ENCODE measurements around the gene WDR88.
"Not testable (repeated sequence)": the region's sequence is repeated elsewhere in the genome, so short reads cannot be mapped to it uniquely, and the experiment has no call there.

WDR88 gene

GRCh38 chr19:33214596-33214995 is 82.7 kb downstream of the WDR88 start:
- DNase-seq = no peak

- DNase-seq = no peak
These were observed 83.7 kb downstream of the WDR88 start for GRCh38 chr19:33215438-33216197.

DNA sequence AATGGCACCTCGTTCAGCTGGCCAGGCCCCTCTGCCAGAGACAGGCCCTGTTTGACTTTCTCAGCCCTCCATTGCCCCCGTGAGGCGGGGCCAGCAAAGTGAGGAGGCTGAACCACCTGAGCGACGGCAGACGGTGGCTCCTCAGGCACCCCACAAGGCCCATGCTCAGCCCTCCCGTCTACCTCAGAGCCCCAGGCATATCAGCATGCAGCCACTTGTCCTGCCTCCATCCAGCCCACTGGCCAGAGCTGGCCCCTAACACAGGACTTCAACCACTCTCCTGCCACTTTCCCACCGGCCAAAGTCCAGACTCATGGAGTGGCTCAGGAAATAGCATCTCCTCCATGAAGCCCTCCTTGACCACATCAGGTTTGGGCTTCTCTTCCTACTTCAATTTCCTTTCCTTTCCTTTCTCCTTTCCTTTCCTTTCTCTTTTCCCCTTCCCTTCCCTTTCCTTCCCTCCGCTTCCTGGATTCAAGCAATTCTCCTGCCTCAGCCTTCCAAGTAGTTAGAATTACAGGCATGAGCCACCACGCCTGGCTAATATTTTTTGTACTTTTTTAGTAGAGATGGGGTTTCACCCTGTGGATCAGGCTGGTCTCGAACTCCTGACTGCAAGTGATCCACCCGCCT is 84.4 kb downstream of the WDR88 start:
- no peak for DNase-seq

DNA sequence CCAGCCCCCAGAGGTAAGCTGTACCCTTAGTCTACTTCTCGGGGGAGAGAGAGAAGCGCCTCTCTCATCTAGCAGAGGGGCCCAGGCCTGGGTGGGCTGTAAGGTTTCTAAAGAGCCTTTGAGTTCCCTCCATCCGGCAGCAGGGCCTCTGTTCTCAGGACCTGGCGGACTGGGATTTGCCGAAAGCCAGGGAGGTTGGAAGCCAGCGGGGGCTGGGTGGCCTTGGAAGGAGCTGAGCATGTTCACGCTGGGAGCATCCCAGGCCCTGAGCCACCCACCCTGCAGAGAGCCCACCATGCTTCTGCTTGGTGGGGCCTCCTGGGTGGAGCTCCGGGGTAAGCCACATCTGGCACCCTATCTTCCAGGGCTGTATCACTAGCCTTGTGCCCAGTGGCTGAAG is 86.0 kb downstream of the WDR88 start:
- no peak for DNase-seq

- DNase-seq = no peak
These were observed 87.4 kb downstream of the WDR88 start for GRCh38 chr19:33219261-33219815.

DNA sequence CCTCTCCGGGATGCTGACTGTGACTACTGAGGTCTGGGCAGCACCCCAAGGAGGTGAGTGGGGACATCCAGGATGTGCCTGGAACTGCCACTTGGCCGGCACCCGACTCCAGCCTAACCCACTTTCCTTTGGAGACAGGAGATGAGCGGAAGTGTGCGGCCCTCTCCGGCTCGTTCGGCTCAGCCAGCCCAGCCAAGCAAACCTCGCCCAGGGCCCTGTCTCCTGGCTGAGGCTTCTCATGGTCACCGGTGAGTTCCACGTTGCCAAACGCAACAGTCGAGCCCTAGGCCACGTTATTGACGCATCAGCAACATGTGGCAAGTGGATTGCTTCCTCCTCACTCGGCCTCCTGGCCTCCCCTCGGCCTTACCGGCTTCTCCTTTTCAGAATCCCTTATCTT is 88.2 kb downstream of the WDR88 start:
- no peak for DNase-seq

DNA sequence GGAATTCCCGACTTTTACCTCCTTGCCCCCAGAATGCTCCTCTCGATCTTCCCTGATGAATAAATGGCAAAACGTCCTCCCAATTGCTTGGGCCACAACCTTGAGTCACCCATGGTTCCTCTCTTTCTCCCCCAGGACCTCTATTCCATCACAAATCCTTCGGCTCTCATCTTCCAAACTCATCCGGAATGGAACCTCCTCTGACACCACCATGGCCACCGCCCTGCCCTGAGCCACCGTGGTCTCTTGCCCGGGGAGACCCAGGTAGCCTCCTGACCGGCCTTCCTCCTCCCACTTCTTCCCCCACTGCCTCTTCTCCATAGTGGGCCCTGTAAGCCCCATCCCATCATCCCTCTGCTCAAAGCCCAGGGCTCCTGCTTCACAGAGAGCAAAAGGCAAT is 88.8 kb downstream of the WDR88 start:
- no peak for DNase-seq

- no peak for DNase-seq
These were observed 89.7 kb downstream of the WDR88 start for GRCh38 chr19:33221638-33222037.

- DNase-seq = not testable (repeated sequence)
These were observed 90.3 kb downstream of the WDR88 start for GRCh38 chr19:33222255-33222654.

DNA sequence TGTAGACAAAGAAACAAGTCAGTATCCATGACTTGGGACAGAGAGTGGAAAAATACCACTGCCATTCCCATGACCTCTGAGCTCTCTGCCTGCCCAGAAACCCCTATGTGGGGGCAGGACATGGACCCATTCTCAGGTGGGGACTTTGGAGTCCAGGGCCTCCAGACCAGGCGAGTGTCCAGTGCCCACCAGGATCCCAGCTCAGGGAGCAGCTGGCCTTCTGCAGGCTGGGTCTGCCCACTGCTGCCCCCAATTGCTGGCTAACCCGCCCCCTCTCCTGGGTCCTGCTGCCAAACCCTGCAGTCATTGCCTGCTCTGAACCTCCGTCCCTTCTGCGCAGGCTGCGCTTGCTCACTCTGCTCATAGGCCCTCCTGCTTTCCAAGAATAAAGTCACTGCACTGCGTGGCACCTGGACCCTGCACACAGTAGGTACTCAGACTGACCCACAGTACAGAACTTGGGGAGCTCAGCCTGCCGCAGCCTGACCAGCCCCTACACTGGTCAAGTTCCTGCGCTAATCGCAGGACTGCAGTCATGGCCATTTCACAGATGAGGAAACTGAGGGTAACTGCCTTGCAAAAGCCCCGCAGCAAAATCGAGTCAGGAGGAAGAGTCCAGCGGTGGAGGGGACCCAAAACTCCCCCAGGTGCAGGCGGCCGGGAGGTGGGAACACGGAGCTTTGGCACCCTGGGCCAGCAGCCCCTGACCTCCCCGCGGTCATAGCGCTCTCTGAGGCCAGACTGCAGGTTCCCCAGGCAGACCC is 93.0 kb downstream of the WDR88 start:
- DNase-seq = no peak
